Measurements from ENCODE around the gene PPARGC1A.

DNA sequence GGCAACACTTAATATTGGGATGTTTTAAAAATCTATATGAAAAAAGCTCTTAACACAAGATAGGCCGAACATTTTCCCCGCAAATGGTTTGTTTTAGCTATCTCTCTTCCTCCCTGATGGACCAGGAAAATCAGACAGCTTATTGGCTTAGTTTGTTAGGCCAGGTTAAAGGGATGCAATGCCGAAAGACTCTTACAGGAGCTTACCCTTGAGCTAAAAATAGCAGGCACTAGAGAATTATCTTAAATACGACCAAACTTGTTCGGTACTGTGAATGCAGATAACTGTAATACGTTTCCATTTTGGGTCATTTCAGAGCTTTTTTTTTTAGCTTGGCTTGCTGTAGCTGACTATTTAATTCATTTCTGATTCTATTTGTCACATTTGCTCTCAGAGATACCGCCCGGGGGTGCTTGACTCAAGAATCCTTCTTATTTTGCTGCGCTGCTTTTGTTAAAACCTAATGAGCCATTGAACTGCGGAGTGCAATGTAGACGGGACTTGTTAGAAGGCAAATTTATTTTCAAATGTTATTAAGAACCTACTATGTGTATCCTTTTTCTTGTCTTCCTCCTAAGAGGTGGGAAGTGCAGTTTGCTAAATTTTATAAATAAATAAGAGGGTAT is 23.3 kb downstream of the PPARGC1A start:
- TF ChIP-seq, protein P1, sequence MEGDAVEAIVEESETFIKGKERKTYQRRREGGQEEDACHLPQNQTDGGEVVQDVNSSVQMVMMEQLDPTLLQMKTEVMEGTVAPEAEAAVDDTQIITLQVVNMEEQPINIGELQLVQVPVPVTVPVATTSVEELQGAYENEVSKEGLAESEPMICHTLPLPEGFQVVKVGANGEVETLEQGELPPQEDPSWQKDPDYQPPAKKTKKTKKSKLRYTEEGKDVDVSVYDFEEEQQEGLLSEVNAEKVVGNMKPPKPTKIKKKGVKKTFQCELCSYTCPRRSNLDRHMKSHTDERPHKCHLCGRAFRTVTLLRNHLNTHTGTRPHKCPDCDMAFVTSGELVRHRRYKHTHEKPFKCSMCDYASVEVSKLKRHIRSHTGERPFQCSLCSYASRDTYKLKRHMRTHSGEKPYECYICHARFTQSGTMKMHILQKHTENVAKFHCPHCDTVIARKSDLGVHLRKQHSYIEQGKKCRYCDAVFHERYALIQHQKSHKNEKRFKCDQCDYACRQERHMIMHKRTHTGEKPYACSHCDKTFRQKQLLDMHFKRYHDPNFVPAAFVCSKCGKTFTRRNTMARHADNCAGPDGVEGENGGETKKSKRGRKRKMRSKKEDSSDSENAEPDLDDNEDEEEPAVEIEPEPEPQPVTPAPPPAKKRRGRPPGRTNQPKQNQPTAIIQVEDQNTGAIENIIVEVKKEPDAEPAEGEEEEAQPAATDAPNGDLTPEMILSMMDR (IDR thresholded peaks at IDR 0.05), result no peak
- TF ChIP-seq POLR2A (IDR thresholded peaks at IDR 0.05) (no peak), POLR2AphosphoS5 (IDR thresholded peaks at IDR 0.05) (no peak)
